Dermis blood vessel endothelial cell (primary cell): ENCODE results near the gene STK11IP. TPM values are rescaled to one million over a fixed set of nuclear protein-coding genes. Genes with fewer than 3 reads are reported as not detected.
"Not testable (repeated sequence)": the region's sequence is repeated elsewhere in the genome, so short reads cannot be mapped to it uniquely, and the experiment has no call there.

Experiments
- DNase-seq: peaks from one replicate; pipeline ENCODE4 v3.0.0; 2010
- total RNA-seq: library from RNA; depleted of rRNA; stranded (reverse); fragments of >200 nt; gene quantifications from 2 replicates; pipeline ENCODE4 v1.2.3, GENCODE V29; 2014

The STK11IP gene
- total RNA-seq, 1 donor from 2014 or later: 10.0 TPM

- no peak for DNase-seq
Measured at GRCh38 chr2:219634951-219635751, 37.5 kb downstream of the STK11IP start.

- DNase-seq: no peak
Measured at GRCh38 chr2:219636144-219636915, 38.7 kb downstream of the STK11IP start.

DNA sequence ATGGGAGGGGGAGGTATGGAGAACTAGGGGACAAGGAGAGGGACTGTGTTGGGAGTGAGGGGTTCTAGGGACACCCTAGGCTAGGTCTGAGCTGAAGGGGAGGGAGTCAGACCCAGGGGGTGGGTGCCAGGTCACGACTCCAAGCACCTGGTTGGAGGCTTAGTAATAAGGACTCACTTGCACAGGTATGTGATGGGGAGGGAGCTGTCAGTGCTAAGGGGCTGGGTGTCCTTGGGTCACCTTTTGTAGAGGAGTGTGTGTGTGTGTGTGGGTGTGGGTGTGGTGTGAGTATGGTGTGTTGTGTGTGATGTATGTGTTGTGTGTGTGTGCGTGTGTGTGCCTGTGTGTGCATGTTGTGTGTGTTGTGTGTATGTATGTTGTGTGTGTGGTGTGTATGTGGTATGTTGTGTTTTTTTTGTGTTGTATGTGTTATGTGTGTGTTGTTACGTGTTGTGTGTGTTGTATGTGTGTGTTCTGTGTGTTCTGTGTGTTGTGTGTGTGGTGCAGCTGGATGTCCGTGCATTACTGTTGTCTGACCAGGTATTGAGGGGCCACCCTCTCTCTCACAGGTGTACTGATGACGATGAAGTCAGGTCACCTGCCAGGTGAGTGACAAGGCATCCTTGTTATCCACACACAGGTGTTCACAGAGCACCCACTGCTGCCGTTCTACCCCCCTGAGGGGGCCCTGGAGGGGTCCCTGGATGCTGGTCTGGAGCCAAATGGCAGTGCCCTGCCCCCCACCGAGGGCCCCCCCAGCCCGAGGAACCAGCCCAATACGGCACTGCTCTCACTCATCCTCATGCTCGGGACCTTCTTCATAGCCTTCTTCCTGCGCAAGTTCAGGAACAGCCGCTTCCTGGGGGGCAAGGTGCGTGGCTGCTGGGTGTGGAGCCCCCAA, 39.5 kb downstream of the STK11IP start:
- no peak for DNase-seq

DNA sequence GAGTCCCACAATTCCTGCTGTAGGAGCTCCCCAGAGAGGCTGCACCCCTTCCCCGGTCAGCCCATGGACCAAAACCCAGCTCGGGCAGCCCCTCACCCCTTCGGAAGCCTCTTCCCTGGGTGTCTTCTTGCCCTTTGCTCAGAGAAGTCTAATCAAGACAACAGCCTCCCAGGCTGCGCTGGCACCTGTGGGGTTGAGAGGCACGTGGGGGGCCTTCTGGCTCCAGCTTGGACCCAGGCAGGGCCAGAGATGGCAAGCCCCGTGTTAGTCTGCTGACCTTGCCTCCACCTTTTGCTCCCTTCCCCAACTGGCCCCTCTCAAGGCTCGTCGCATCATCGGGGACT, 40.2 kb downstream of the STK11IP start:
- DNase-seq: no peak

DNA sequence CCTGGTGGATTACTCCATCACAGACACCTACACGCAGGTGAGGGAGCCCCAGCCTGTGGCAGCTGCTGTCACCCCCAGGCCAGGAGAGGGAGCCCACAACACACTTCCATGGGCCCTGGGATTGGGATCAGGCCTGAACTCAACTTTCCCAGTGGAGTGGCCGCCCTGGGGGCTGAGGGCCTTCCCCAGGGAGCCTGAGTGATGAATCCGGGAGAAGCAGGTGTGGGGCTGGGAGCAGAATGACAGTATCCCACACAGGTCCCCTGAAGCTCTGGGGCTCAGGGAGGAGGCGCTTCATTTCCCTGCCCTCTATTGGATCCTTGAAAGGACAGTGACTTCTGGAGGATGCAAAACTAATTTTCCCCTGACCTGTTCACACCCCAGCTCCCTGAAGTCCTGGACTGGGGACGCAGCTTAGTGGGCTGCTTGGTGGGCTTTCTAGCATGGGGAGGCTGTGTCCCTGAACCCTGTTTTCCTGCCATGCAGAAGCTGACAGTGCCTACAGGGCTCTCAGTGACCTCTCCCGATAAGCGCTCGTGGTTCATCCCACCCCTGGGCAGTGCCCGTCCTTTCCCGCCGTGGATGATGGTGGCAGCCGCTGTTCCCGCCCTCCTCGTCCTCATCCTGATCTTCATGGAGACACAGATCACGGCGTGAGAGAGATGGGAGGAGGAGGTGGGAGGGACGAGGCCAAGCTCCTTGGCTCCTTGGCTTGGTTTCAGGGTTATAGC, 40.7 kb downstream of the STK11IP start:
- DNase-seq: no peak

DNA sequence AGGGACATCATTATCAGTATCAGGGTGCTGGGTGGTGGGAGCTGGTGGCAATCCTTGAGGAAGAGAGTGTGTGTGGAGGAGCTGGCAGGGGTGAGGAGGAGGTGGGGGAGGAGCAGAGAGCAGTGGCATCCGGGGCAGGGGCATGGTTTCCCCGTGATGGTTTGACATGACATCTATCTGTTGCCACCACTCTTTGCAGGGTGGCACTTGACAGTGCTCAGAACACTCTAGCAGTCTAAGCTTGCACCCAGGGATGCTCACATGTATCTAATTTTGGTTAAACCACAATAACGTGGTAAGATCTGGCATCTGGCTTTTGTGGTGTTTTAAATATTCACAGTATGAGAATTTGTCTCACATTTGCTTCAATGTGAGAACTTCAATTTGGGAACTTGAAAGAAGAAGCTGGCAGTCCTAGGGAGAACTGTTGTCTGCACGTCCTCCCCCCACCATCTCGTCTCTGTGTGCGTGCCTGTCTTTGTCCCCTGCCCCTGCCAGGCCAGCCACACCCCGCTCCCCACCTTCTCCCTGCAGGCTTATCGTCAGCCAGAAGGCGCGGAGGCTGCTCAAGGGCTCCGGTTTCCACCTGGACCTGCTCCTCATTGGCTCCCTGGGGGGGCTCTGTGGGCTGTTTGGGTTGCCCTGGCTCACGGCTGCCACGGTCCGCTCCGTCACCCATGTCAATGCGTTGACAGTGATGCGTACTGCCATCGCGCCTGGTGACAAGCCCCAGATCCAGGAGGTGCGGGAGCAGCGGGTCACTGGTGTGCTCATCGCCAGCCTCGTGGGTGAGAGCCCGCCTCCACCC, 41.5 kb downstream of the STK11IP start:
- no peak for DNase-seq

DNA sequence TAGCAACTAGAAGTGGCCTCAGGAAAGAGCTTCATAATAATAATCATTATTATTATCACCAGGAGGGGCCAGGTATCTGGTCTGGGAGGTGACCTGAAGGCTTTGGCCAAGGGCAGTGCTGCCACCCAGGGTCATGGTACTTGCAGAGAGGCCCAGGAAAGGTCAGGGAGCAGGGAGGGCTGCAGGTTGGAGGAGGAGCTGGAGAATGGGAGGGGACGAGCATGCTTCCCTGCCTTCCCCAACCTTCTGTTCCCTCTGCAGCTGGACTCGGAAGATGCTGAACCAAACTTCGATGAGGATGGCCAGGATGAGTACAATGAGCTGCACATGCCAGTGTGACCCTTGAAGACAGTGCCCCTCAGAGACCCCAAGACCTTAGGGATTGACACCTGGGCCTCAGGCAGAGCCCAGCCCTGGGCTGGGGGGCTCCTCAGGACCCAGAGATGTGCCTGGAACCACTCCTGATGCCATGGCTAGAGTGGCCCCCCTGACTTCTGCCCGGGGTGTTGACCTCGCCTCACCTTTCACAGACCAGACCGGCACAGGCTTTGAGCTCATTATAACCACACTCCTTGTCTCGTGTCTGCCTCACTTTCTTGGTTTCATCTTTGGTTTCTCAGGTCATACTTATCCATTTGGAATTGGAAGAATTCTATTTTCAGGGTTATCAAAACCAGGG, 43.9 kb downstream of the STK11IP start:
- DNase-seq: no peak

- DNase-seq: no peak
Measured at GRCh38 chr2:219642069-219642454, 44.4 kb downstream of the STK11IP start.

GRCh38 chr2:219642465-219643083, 44.9 kb downstream of the STK11IP start:
- DNase-seq: peak; percentile 96

GRCh38 chr2:219643084-219643473, 45.4 kb downstream of the STK11IP start:
- DNase-seq: no peak

DNA sequence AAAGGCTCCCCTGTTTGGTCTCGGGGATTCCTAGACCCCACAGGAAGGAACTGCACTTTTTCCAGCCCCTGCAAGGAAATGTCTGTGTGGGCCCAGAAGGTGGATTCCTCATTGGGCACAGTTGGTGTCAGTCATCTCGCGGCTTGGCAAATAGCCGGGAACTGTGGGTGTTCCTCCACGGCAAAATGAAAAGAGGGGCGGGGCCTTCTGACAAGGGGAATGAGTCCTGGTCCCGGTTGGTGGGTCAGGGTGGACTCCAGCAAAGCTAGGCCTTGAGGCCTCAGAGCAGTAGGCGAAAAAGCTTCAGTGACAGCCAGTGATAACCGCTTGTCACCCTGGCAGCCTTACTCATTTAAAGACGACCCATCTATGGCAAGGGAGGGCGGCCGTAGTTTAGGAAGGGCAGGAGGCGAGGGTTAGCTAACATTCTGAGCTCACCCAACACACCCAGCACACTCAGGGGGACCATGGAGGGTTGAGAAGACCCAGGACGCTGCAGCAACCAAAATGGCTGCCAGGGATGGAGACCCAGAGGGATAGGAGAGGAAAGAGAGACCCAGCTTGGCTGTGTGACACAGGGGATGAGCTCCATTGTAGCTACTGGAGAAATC, 46.2 kb downstream of the STK11IP start:
- no peak for DNase-seq

DNA sequence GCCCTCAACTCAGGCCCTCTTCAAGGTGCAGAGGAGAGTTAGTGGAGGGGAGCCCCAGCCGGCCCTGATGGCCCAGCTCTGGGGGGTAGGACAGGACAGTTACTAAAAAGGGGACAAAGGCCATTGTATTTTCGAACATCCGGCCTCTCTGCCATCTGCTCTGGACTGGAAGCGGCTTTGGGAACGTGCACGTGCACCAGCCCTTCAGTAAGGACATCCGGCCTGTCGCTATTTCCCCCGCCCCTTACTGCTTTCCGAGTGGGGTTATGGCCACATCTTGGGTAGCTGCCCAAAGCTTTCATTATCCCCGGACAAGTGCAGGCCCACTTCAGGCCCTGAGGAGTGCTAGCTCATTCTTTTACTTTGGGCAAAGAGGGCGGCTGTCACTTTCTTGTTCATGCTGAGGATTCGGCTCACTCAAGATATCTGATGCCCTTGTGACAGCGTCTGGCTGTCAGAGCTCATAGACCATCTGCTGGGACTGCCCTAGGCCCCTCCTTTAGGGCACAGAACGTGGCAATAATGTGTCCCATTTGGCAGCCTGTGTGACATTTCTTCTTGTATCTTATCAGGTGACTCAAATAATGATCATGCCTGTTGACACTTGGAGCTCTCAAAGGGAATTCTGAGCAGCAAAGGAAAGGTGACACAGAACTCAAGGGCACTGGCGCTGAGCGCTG, 47.3 kb downstream of the STK11IP start:
- no peak for DNase-seq

- peak; percentile 29 for DNase-seq
Measured at GRCh38 chr2:219645631-219646527, 48.2 kb downstream of the STK11IP start.

GRCh38 chr2:219648176-219648575, 50.5 kb downstream of the STK11IP start:
- no peak for DNase-seq

DNA sequence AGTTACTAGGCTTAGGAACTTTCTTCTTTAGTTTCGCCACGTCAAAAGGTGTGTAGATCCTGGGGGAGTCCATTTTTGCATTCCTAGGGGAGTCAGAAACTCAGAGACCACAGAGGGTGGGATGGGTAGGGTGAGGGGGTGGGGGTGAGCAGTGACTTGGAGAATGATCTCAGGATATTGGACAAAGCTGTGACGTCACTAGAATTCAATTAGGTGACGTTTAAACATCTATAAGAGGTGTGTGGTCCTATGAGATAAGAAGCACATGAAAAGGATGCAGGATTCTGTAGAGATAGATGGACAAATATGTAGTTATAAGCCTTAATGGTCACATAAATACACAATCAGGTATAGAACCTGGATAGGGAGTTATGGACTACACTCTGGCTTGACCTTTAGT, 51.3 kb downstream of the STK11IP start:
- no peak for DNase-seq

DNA sequence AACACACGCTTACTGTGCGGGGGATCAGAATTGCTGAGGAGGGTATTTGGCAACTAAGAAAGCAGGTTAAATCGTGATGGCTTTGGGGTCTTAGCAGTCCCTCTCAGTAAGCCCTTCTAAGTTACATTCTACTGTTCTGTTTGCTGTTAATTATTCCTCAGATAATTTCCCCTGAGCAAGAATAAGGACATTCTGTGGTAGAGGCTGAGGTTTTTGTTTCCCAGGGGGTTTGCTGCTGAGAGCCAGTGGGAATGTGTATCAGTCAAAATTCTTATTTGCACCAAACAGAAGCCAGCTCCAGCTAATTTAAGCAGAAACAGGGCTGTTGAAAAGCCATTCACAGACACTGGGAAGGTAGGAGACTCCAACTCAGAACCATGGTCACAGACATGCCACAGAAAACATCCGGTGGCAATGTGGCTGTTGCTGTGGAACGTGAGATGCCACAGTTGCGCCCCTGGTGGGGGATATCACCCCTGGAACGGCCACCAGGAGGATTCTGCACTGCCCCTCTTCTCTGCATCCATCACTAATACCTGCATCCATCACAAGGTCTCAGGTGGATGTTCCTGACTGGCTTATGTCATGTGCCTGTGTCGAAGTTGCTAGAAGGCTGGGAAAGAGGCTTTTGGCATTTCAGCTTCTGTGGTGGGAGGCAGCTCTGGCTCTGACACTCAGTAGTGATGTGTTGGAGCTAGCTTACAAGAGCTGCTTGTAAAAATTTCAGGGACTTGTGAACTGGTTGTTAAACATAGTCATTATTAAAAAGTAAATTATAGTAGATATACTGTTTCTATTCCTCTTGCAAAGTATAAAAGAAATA, 53.0 kb downstream of the STK11IP start:
- no peak for DNase-seq

DNA sequence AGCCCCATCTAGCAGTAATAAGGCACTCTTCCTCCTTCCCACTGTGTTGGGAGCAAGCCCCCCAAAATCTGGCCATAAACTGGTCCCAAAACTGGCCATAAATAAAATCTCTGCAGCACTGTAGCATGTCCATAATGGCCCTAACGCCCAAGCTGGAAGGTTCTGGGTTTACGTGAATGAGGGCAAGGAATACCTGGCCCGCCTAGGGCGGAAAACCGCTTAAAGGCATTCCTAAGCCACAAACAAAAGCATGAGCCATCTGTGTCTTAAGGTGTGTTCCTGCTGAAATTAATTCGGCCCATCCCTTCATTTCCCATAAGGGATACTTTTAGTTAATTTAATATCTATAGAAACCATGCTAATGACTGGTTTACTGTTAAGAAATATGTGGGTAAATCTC, 54.0 kb downstream of the STK11IP start:
- DNase-seq: not testable (repeated sequence)
